ENCODE data around the gene DDX1.
"Not testable (repeated sequence)": the region's sequence is repeated elsewhere in the genome, so short reads cannot be mapped to it uniquely, and the experiment has no call there.

DNA sequence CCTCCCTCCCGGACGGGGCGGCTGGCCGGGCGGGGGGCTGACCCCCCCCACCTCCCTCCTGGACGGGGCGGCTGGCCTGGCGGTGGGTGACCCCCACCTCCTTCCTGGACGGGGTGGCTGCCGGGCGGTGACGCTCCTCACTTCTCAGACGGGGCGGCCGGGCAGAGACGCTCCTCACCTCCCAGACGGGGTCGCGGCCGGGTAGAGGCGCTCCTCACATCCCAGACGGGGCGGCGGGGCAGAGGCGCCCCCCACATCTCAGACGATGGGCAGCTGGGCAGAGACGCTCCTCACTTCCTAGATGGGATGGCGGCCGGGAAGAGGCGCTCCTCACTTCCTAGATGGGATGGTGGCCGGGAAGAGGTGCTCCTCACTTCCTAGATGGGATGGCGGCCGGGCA is 20.4 kb downstream of the DDX1 start:
- TF ChIP-seq CTCF, EZH2 (IDR thresholded peaks at IDR 0.05): not testable (repeated sequence)

All from neural progenitor cell (in vitro differentiated cells).